Astrocyte (in vitro differentiated cells and primary cell): ENCODE data around the gene EPDR1. TPM values are rescaled to one million over a fixed set of nuclear protein-coding genes. Genes with fewer than 3 reads are reported as not detected.

ENCODE experiments used
- DNase-seq: peaks from one replicate; pipeline ENCODE4 v3.0.0-alpha.2; 2010; ENCODE audit warnings: low read depth
- FAIRE-seq: peaks from 2 replicates; lab custom pipeline; 2011; peaks lifted over from hg19 to GRCh38; lab: Jason Lieb, UNC
- H2AFZ ChIP-seq: 2 replicates; pipeline ENCODE4 v1.6.0; 2012; ENCODE audit warnings: low read depth, low read length, inconsistent platforms
- H3K27ac ChIP-seq: 2 replicates; pipeline ENCODE4 v1.5.1; 2011; ENCODE audit warnings: low read depth, low read length, inconsistent platforms
- H3K27me3 ChIP-seq: 2 replicates; pipeline ENCODE4 v1.6.0; 2011; ENCODE audit warnings: low read length, inconsistent platforms; ENCODE audit not compliant: insufficient read depth
- H3K36me3 ChIP-seq: 2 replicates; pipeline ENCODE4 v1.5.1; 2011; ENCODE audit warnings: low read length, inconsistent platforms; ENCODE audit not compliant: insufficient read depth
- H3K4me1 ChIP-seq: 2 replicates; pipeline ENCODE4 v1.5.1; 2011; ENCODE audit warnings: low read length, inconsistent platforms; ENCODE audit not compliant: insufficient read depth
- H3K4me2 ChIP-seq: 2 replicates; pipeline ENCODE4 v1.6.0; 2012; ENCODE audit warnings: low read length, inconsistent platforms
- H3K4me3 ChIP-seq: 2 replicates; pipeline ENCODE4 v1.5.1; 2011; ENCODE audit warnings: low read depth, mild to moderate bottlenecking, low read length, inconsistent platforms; ENCODE audit not compliant: insufficient read depth
- H3K79me2 ChIP-seq: 2 replicates; pipeline ENCODE4 v1.6.0; 2012; ENCODE audit warnings: mild to moderate bottlenecking, low read length, inconsistent platforms; ENCODE audit not compliant: insufficient read depth
- H3K9ac ChIP-seq: 2 replicates; pipeline ENCODE4 v1.6.0; 2012; ENCODE audit warnings: mild to moderate bottlenecking, low read length, inconsistent platforms
- H3K9me3 ChIP-seq: 2 replicates; pipeline ENCODE4 v1.5.1; 2012; ENCODE audit warnings: low read depth, mild to moderate bottlenecking, low read length, inconsistent platforms; ENCODE audit not compliant: insufficient read depth
- H4K20me1 ChIP-seq: 2 replicates; pipeline ENCODE4 v1.6.0; 2012; ENCODE audit warnings: low read length, inconsistent platforms; ENCODE audit not compliant: insufficient read depth
- H3K27ac Mint-ChIP-seq: one replicate; pipeline ENCODE4 v1.8.0; 2021; ENCODE audit warnings: mild to moderate bottlenecking, mixed read lengths; ENCODE audit not compliant: unreplicated experiment
- H3K27me3 Mint-ChIP-seq: one replicate; pipeline ENCODE4 v1.8.0; 2021; ENCODE audit warnings: low read depth, mixed read lengths; ENCODE audit not compliant: unreplicated experiment
- H3K36me3 Mint-ChIP-seq: one replicate; pipeline ENCODE4 v1.8.0; 2021; ENCODE audit warnings: low read depth, mixed read lengths; ENCODE audit not compliant: unreplicated experiment
- H3K4me1 Mint-ChIP-seq: one replicate; pipeline ENCODE4 v1.8.0; 2021; ENCODE audit warnings: low read depth, mixed read lengths; ENCODE audit not compliant: unreplicated experiment
- H3K4me3 Mint-ChIP-seq: one replicate; pipeline ENCODE4 v1.8.0; 2021; ENCODE audit warnings: mild to moderate bottlenecking, moderate library complexity, mixed read lengths; ENCODE audit not compliant: unreplicated experiment
- H3K9me3 Mint-ChIP-seq: one replicate; pipeline ENCODE4 v1.8.0; 2021; ENCODE audit warnings: mild to moderate bottlenecking, mixed read lengths; ENCODE audit not compliant: unreplicated experiment
- CTCF ChIP-seq: IDR thresholded peaks from 2 replicates; pipeline ENCODE4 v1.5.1; 2011; ENCODE audit warnings: low read depth, mild to moderate bottlenecking, inconsistent platforms, low read length, moderate library complexity; ENCODE audit not compliant: insufficient read depth
- EZH2 ChIP-seq: IDR thresholded peaks from 2 replicates; pipeline ENCODE4 v1.6.1; 2012; ENCODE audit warnings: mild to moderate bottlenecking, low read length, inconsistent platforms; ENCODE audit not compliant: insufficient read depth
- total RNA-seq: library from RNA; stranded (reverse); gene quantifications from 2 replicates; pipeline ENCODE4 v1.2.1, GENCODE V29; 2021

Gene EPDR1
- total RNA-seq, 1 donor from 2014 or later: 20.6 TPM

- no peak overlapping the region for H3K4me3 Mint-ChIP-seq
- no peak overlapping the region for H3K4me3 ChIP-seq
- no peaks in the 10 kb centered on the region for H3K27me3 ChIP-seq
- DNase-seq: peak; percentile 62
- peak overlapping the region; percentile 51 for H3K27ac Mint-ChIP-seq
- H3K9ac ChIP-seq: no peak overlapping the region
- no peaks in the 10 kb centered on the region for H3K36me3 ChIP-seq
- peaks cover 11% of the 10 kb centered on the region for H3K4me1 Mint-ChIP-seq
- peak overlapping the region; percentile 70 for H2AFZ ChIP-seq
- no peaks in the 10 kb centered on the region for H4K20me1 ChIP-seq
- no peaks in the 10 kb centered on the region for H3K36me3 Mint-ChIP-seq
- no peak for TF ChIP-seq EZH2
- no peak for TF ChIP-seq CTCF
- H3K27ac ChIP-seq: no peak overlapping the region
- H3K9me3 Mint-ChIP-seq: no peaks in the 10 kb centered on the region
- no peaks in the 10 kb centered on the region for H3K9me3 ChIP-seq
- H3K27me3 Mint-ChIP-seq: no peaks in the 10 kb centered on the region
- H3K79me2 ChIP-seq: peaks cover 12% of the 10 kb centered on the region
- H3K4me1 ChIP-seq: no peaks in the 10 kb centered on the region
- no peak for FAIRE-seq
- H3K4me2 ChIP-seq: peak overlapping the region; percentile 41
Observed at GRCh38 chr7:37942934-37943610, 22.6 kb downstream of the EPDR1 start.

- no peak overlapping the region for H3K4me3 Mint-ChIP-seq
- no peak overlapping the region for H3K27ac Mint-ChIP-seq
- no peak overlapping the region for H3K27ac ChIP-seq
- H3K4me1 Mint-ChIP-seq: peaks cover 11% of the 10 kb centered on the region
- H3K4me1 ChIP-seq: no peaks in the 10 kb centered on the region
- no peaks in the 10 kb centered on the region for H3K36me3 Mint-ChIP-seq
- H2AFZ ChIP-seq: no peak overlapping the region
- H3K79me2 ChIP-seq: peaks cover 12% of the 10 kb centered on the region
- H3K9ac ChIP-seq: no peak overlapping the region
- no peaks in the 10 kb centered on the region for H3K36me3 ChIP-seq
- DNase-seq (peak; percentile 21), FAIRE-seq (no peak)
- no peak for TF ChIP-seq EZH2
- no peak for TF ChIP-seq CTCF
- H4K20me1 ChIP-seq: no peaks in the 10 kb centered on the region
- no peaks in the 10 kb centered on the region for H3K27me3 ChIP-seq
- no peak overlapping the region for H3K4me2 ChIP-seq
- no peaks in the 10 kb centered on the region for H3K9me3 Mint-ChIP-seq
- H3K9me3 ChIP-seq: no peaks in the 10 kb centered on the region
- no peaks in the 10 kb centered on the region for H3K27me3 Mint-ChIP-seq
- no peak overlapping the region for H3K4me3 ChIP-seq
Observed at GRCh38 chr7:37943905-37944736, 23.7 kb downstream of the EPDR1 start.

- H3K9me3 Mint-ChIP-seq: no peaks in the 10 kb centered on the region
- no peak overlapping the region for H3K27ac Mint-ChIP-seq
- no peaks in the 10 kb centered on the region for H3K9me3 ChIP-seq
- DNase-seq: no peak
- no peak for FAIRE-seq
- H3K27me3 Mint-ChIP-seq: no peaks in the 10 kb centered on the region
- peaks cover 11% of the 10 kb centered on the region for H3K4me1 Mint-ChIP-seq
- peaks cover 12% of the 10 kb centered on the region for H3K79me2 ChIP-seq
- no peak overlapping the region for H3K9ac ChIP-seq
- no peaks in the 10 kb centered on the region for H3K36me3 Mint-ChIP-seq
- H3K27me3 ChIP-seq: no peaks in the 10 kb centered on the region
- H4K20me1 ChIP-seq: no peaks in the 10 kb centered on the region
- no peak for TF ChIP-seq EZH2
- no peak for TF ChIP-seq CTCF
- no peaks in the 10 kb centered on the region for H3K4me1 ChIP-seq
- peak overlapping the region; percentile 11 for H3K27ac ChIP-seq
- H3K4me3 ChIP-seq: no peak overlapping the region
- H2AFZ ChIP-seq: no peak overlapping the region
- no peaks in the 10 kb centered on the region for H3K36me3 ChIP-seq
- H3K4me3 Mint-ChIP-seq: no peak overlapping the region
- no peak overlapping the region for H3K4me2 ChIP-seq
Observed at GRCh38 chr7:37944737-37945054, 24.3 kb downstream of the EPDR1 start.
